Activated CD8-positive, alpha-beta memory T cell treated with anti-CD3 and anti-CD28 coated beads, Interleukin-2, amount 50 U/mL, for 48 hours (primary cell): ENCODE measurements around the gene GPRC5C.

Experiments used
- DNase-seq: peaks from one replicate; pipeline ENCODE4 v3.0.0-alpha.2; 2020

The GPRC5C gene

DNA sequence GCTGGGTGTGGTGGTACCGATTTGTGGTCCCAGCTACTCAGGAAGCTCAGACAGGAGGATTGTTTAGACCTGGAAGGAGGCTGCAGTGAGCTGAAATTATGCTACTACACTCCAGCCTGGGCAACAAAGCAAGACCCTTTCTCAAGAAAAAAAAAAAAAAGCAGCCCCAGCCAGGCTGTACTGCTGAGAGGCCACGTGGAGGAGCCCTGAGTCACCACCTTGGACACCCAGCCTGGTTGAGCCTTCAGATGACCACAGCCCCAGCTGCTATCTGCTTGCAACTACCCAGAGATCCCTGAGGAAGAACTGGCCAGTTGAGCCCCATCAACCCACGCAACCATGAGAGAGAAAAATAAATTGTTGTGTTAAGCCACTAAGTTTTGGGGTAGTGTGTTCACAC lies 23.6 kb upstream of the GPRC5C start:
- DNase-seq: no peak

DNA sequence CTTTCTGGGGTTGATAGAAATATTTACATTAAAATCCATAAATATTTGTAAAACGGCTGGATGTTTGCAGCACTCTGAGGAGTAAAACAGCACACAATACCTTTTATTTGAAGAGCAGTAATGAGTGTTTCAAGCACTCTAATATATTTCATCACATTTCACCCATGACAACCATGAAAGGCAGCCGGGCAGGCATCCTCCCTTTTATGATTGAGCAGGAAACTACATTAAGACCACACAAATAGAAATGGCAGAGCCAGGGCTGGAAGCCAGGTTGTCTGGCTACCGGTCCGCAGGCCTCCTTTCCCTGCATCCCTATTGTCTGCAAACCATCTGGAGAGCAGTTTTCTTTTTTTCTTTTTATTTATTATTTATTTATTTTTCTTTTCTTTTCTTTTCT lies 23.1 kb upstream of the GPRC5C start:
- no peak for DNase-seq

DNA sequence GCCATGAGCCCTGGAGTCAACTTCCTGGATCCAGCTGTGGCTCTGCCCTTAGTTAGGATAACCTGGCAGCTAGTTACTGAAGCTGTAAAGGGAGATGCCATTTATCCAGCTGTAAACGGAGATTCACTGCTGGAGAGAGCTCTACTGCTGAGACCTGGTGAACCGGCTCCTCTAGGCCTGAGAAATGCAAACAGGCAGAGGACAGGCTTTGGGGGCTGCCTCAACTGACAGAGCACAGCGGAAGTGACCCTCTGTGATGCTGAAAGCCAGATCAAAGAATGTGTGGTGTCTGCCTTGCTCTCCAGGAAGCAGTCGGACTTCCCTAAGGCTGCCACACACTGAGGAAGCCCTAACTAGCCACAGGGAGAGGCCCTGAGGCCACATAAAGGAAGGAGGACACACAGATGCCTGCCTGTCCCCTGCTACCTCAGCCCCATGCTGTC lies 21.9 kb upstream of the GPRC5C start:
- DNase-seq: no peak

DNA sequence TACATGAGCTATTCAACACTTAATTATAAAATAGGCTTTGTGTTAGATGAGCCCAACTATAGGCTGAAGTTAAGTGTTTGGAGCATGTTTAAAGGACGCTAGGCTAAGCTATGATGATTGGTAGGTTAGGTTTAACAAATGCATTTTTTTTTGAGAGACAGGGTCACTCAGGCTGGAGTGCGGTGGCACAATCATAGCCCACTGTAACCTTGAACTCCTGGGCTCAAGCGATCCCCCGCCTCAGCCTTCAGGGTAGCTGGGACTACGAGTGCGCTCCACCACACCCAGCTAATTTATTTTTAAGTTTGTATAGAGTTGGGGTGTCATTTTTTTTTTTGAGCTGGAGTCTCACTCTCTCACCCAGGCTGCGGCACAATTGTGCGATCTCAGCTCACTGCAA lies 19.3 kb upstream of the GPRC5C start:
- DNase-seq: no peak

DNA sequence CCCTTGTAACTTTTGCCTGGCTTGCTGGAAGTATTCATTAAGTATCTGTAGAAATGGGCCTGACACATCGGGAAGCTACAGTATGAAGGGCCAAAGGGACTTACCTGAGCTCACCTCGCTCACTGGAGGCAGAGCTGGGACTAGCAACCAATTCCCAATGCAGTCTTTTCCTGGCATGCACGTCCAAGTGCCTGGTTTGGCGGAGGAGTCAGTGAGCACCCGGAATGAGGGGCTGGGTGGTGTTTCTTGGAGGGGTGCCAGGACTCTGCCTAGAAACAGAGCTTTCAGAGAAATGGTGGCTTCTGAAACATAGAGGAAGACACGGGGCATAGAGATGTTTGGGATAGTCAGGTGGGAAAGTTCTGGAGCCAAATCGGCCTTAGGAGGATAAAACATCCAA lies 18.4 kb upstream of the GPRC5C start:
- no peak for DNase-seq

DNA sequence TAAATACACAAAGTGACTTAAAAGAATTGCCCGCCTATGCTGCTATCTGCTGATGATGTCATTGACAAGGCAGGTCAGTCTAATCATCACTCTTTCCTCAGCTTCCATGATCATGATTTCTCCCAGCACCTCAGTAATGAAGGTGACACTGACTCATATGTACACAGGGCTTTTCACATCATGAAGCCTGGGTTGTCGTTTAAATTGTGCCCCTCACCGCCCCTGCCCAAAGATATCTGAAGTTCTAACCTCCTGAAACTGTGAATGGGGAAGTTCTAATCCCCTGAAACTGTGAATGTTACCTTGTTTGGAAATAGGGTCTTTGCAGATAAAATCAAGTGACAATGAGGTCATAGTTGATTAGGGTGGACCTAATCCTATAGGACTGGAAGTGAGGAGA lies 17.4 kb upstream of the GPRC5C start:
- DNase-seq: no peak

DNA sequence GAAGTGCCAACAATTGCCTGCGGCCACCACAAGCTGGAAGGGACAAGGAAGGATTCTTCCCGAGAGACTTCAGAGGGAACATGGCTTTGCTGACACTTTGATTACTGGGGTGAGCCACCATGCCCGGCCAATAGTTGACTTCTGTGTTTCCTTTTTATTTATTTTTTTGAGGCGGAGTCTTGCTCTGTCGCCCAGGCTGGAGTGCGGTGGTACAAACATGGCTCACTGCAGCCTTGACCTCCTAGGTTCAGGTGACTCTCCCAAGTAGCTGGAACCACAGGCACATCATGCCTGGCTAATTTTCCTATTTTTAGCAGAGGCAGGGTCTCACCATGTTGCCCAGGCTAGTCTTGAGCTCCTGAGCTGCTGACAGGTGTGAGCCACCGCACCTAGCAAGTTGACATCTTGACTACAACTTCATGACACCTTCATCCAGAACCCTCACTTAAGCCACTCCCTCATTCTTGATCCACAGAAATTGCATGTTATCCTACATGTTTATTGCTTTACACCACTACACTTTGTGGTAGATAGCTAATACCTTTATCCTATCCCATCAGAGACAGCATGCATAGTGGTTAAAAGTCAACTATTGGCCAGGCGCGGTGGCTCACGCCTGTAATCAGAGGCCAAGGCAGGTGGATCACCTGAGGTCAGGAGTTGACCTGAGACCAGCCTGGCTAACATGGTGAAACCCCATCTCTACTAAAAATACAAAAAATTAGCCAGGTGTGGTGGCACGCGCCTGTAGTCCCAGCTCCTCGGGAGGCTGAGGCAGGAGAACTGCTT lies 16.1 kb upstream of the GPRC5C start:
- DNase-seq: no peak

DNA sequence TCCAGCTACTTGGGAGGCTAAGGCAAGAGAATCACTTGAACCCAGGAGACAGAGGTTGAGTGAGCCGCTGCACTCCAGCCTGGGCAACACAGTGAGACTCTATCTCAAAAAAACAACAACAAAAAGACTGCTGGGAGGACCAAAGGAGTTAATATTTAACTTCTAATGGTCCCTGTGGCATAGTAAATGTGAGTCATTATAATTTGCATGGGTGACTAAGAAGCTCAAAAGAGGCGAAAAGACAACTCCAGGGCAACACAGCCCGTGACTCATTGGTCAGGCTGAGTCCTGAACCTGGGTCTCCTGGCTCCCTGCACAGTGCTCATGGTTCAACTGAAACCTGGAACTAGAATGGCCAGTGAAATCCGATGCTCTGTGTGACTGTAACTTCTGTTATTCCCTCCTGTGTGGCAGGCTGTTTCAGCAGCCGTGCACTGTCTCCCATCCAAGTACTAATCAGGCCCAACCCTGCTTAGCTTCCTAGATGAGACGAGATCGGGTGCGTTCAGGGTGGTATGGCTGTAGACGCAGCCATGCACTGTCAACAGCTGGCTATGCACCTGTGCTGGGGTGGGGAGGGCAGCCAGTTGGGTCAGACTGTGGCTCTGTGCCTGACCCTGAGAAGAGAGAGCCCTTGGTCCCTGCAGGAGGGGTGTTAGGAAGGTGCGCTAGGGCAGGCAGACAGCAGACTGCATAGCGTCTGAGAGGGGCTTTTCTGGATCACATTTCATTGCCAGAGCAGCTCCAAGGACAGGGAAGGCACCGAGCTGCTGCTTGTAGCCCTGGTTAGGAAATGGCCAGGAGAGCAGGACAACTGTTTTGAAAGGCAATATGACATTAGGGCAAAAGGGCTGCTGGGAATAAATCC lies 14.5 kb upstream of the GPRC5C start:
- DNase-seq: no peak

DNA sequence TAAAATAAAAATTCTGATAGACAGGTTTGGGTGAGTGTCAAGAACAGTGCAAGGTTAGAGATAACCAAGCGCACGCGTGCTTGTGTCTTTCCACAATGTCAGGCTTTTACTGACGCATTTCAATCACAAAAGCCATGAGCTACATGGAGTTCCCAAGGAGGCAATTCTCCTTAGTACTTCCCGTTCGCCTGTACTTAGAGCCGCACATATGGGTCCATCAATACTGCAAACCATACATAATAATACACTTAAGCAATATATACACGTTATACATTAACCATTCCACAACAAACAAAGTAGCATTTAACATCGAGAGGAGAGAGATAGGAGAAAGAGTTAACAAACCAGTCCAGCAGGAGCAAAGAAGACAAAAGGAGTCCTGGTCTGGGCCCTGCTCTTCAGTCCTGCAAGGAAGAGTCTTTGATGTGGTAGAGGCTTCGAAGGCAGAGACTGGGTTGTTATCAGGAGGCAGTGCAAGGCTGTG lies 11.9 kb upstream of the GPRC5C start:
- DNase-seq: no peak

DNA sequence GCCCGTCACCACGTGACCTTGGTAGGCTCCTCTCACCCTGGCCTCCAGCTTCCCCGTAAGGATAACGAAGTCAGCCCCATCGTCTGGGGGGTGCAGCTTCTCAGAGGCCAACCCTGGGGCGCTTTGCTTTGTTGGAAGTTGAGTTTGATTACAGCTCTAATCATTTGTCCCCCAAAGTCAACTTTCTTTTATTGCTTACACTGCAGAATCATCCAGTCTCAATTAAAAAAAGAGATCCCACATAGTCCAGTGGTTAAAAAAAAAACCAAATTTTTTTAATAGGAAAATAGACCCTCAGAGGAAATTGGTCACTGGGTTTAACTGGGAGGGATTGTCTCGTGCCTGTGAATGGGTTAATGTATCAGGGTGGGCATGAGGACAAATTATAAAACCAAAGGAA lies 7.8 kb upstream of the GPRC5C start:
- DNase-seq: no peak

DNA sequence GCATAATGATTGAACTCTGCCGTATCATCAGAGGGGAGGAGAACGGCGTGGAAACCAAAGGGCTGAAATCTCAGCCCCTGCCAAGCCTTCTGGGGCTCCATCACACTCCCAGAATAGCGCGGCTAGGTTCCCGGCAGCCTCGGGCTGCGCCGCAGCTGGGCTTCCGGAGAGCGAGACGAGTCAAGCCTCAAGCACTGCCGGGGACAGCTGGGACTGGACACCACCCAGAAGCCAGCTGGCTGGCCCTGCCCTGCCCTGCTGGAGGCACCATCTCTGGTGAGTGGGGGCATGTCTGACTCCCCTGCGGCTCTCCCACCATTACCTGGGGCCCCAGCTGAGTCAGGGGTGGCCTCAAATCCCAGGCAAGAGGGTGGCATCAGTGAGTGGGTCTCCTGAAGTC lies 7.2 kb upstream of the GPRC5C start:
- no peak for DNase-seq

DNA sequence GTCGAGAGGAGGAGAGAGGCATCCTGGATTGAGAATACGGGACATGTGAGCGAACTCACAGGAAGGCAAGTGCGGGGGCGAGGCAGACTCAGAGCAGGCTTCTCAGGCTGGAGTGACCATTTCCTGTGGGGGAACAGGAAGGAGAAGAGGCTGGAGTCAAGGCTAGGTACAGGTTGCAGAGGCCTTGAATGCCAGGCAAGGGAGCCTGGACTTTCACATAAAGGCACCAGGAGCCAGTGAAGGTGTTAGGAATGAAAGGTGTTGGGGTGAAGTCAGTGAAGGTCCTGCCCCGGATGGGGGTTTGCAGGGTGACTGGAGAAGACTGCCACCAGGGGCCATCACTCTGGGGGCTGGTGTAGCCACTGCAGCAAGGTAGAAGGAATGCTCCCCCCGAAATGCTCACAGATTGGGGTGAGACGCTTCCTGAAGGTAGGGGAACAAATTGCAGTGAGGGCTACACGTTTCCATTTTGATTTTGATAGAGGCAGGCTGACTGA lies 5.3 kb upstream of the GPRC5C start:
- no peak for DNase-seq

DNA sequence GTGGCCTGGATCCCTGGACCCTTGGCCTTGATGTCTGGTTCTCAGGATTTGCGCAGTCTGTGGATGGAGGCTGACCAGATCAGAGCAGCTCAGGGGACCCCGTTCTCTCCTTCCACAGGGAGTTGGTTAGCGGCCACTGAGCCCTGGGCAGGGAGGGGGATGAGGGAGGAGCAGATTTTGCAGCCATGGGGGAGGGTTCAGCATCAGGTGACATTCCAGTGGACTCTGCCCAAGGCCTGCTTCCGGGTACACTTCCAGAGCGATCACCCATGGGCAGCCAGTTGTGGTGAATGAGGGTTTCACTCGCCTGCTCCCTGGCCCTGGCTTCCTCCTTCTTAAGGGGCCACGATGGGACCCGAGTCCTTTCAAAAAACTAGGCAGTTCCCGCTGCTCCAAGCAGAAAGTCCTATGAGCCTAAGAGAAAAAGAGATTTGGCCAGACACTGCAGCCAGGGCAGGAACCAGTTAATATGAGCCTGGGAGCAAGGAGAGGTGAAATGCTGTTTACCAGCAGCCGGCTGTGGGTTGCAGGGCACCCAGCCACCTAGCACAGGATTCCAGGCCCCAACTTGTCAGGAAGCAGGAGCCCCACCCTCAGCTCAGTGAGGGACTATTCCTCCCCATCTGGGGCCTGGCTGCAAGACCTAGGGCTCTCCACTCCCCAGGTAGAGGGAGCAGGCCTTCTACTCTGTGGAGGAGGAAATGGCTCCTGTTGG lies 4.7 kb upstream of the GPRC5C start:
- DNase-seq: no peak

DNA sequence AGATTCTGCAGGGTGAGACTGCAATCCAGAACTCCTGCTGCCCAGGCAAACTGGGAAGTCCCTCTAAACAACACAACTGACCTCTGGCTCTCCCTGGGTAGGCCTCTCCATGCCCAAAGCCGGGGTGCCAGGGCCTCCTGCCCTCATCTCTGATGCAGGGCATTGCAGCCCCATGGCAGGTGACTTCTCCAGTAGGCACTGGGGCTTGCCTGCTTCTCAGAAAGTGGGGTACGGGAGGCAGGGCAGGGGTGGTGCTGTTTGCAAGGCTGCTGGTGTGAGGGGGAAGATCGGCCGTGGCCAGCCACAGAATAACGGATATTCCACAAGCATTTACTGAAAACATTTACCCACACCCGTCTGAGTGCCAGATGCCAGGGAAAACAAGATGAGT lies 4.1 kb upstream of the GPRC5C start:
- DNase-seq: no peak

DNA sequence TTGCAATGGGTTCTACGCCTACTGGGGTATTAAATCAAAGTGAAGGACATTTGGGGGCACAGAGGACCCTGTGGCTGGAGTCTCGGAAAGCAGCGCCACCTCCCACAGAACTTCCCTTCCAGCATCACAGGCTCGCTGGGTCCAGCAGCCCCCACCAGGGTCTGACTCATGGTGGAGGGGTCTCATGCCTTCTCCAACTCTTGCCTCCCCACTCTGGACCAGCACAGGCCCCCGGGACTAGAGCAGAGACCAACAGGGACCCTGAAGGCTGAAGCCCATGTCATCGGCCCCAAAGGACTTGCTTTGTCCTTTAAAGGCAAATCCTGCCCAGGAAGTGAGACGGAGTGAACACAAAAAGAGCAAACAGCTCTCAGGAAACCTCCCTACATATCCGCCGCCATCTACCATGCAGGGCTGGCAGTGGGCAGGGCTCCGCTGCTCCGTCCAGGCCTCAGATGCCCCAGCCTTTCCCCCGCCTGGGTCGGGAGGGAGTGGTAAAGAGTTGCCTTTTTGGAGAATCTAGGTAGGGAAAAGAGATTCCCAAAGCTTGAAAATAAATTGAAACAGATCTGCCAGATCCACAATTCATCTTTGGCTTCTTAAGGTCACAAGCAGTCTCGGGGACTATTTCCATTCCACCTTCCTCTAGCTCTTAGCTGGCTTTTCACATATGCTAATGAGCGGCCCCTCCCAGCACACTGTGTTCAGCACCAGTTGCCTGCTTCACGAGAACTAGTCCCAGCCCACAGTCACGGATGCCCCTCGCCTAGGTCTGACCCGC lies 2.1 kb upstream of the GPRC5C start:
- no peak for DNase-seq

DNA sequence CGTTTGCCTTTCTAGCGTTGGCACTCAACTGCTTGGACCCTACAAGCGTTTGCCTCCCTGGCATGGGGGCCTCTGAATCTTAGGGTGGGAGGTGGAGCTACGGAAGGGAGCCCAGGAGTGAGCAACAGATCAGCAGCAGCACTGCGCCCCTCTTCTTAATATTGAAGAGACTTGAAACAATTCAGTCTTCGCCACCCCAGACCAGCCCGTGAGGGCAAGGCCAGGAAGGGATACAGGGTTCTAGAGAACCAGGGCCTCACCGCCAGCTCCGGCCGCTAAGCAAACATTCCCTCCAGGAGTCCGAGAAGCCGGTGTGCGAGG lies 1.5 kb upstream of the GPRC5C start:
- no peak for DNase-seq

DNA sequence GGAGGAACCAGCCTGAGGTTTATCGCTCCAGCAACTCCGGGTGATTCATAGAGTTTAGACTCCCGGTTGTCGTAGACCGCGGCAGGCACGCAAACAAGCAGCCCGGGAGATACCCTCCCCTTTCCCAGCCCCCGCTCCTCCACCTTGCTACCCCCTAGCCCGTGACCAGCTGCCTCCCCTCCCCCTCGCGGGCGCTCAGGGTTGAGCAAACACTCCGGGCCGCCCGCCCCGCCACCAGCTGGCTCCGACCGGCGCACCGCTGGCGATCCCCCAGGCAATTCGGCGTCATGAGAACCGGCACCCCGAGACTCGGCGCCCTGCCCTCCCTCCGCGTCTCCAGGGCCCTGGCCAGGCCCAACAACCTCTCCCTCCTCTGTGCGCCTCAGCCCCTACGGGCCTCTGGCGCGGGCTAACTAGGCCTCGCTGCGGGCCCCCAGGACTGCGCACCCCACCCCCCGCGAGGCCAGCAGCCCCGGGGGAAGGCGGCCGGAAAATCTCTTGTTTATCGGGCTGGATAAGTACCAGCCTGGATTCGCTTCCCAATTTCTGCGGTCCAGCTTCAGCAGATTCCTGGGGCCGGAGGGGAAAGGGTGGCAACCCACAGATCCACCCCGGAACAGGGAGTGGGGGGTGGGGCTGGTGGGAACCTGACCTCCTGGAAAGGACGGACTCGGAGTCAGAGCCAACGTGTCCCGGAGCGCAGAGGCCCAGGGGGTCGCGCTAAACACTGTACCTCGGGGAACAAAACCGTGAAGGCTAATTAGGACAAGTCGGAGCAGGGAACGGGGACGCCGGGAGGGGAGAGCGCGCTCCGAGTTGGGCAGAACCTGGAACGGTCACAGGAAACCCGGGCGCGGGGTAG lies 951 bp upstream of the GPRC5C start:
- peak; percentile 65 for DNase-seq

DNA sequence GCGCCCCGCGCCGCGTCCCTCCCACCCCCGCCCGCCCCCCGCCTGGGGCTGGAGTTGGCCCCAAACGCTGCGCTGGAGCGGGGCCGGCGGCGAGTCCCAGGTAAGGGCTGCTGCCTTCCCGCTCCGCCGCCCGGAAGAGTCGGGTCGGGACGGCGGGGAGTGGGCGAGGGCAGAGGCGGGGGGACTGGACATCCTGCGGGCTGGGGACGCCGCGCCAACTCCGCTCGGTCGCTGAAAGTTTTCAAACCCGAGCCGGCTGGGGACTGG lies 469 bp downstream of the GPRC5C start:
- no peak for DNase-seq

DNA sequence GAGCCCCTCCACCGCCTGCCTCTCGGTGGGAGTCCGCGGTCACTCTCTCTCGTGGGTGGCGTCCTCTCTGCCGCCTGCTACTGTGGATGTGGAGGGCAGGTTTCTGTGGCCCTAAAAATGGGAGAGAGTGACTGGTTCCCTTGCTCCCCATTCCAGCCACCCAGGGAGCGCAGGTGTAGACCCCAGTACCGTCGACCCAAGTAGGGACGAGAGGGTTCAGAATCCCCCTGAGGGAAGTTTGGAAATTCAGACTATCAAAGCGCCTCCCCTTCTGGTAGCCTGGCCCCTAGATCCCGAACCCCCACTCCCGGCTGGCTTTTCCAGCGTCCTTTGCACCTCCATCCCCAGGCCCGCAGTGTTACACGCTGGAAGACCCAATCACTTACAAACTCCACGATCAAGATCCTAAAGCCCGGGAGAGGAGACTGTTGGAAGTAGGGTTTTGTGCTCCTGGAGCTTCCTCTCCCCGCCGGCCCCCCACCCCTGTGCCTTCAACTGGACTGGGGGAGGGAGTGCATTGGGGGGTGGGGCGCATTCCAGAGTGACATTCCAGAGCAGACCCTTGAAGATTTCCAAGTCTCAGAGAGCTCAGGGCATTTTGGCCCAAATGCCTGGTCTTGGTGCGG lies 991 bp downstream of the GPRC5C start:
- no peak for DNase-seq

DNA sequence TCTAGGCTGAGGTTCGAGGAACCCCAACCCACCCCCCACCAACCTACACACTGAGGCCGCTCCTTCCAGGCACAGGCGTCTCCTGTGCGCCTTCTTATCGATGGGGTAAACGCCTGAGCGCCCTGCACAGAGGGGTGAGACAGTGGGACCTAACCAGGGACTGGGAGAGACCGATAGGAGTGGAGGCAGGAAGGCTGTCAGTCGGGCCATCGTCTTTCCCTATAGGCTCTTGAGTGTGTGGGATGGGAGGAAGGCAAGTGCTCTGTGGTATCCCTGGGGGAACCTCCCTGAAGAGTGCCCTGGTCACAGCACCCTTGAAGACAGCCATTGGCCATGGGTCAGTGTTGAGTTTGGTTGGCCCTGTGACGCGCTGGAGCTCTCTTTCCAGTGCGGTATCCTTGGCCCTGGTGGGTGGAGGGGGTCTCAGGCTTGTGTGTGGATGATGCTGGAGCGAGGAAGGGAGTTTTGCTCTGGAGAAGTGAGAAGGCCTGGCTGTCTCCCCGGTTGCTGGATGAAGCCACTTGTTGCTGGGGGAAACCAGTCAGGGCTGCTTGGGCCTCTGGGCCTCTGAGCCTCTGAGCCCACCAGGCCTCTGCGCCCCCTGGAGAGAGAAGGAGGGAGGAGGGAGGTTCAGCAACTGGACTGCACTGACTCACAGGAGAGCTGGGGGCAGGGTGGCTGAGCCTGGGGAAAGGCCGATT lies 1.7 kb downstream of the GPRC5C start:
- DNase-seq: no peak
